Measurements from ENCODE around the gene MTMR10. TPM values are rescaled to one million over a fixed set of nuclear protein-coding genes. Genes with fewer than 3 reads are reported as not detected.

Gene MTMR10
- total RNA-seq, 1 experiment from 2014 or later, result 23.2 TPM

DNA sequence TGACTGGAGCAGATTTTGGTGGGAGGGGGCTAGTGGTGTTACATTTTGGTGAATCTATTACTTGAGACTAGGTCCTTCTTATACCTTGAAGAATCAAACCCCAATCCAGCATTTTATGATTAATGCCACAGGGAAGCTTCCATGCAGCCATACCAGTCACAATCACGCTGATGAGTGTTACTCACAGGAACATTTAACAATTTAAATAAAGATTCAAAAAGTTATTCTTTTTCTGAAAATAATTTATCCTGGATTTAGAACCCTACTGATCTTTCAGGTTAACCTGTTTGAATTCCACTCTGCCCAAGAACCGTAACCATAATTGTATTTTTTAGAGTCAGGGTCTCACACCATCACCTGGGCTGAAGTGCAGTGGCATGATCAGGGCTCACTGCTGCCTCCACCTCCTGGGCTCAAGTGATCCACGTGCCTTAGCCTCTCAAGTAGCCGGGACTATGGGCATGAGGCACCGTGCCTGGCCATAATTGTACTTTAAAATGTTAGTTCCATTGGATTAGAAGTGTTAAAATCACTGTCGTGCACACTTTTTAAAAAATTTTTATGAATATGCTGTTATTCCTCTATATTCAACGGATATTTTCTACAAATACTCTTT is 929 bp upstream of the MTMR10 start:
- H3K56ac ChIP-seq (ENCODE audit: insufficient read length, low read depth, low read length), result no peak overlapping the region
- no CpG with 5 or more reads among the region's 7 CpGs for WGBS (ENCODE audit: extremely low coverage, insufficient read length, low lambda C conversion rate)

More for the DNA sequence above, 929 bp upstream of the MTMR10 start:
- H3K23ac ChIP-seq (ENCODE audit: insufficient read length, low read depth, low read length), result no peak overlapping the region
- TF ChIP-seq, protein P1, sequence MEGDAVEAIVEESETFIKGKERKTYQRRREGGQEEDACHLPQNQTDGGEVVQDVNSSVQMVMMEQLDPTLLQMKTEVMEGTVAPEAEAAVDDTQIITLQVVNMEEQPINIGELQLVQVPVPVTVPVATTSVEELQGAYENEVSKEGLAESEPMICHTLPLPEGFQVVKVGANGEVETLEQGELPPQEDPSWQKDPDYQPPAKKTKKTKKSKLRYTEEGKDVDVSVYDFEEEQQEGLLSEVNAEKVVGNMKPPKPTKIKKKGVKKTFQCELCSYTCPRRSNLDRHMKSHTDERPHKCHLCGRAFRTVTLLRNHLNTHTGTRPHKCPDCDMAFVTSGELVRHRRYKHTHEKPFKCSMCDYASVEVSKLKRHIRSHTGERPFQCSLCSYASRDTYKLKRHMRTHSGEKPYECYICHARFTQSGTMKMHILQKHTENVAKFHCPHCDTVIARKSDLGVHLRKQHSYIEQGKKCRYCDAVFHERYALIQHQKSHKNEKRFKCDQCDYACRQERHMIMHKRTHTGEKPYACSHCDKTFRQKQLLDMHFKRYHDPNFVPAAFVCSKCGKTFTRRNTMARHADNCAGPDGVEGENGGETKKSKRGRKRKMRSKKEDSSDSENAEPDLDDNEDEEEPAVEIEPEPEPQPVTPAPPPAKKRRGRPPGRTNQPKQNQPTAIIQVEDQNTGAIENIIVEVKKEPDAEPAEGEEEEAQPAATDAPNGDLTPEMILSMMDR (conservative IDR thresholded peaks at IDR 0.05), result no peak
- DNase-seq, result peak; percentile 40
- no peak overlapping the region for H4K8ac ChIP-seq (replicated peaks; ENCODE audit: insufficient read length, low read depth, low read length)
- H3K36me3 Mint-ChIP-seq (ENCODE audit: insufficient read depth in 1 of 3, low read depth in 3 of 3), result no peaks in the 10 kb centered on the region; a peak in 2 of 7 replicates
- no peak overlapping the region for H2BK15ac ChIP-seq (ENCODE audit: low read depth, low read length)
- no peak overlapping the region for H3T11ph ChIP-seq (ENCODE audit: low read length)
- no peak overlapping the region for H3K27ac ChIP-seq (ENCODE audit: insufficient read length, low read depth, low read length)
- peaks cover 4% of the 10 kb centered on the region; the same call in 1 of the 2 replicates for H3K79me2 ChIP-seq (ENCODE audit: insufficient read depth, low read length)
- H3K27me3 ChIP-seq (ENCODE audit: insufficient read depth, low read length), result no peaks in the 10 kb centered on the region
- no peaks in the 10 kb centered on the region for H3K9me3 Mint-ChIP-seq
- no peak overlapping the region for H4K5ac ChIP-seq (ENCODE audit: insufficient read length, low read depth, low read length)
- peak overlapping the region; percentile 58 for H3K4me2 ChIP-seq (ENCODE audit: insufficient read depth, insufficient read length, low read length)
- H2BK5ac ChIP-seq (ENCODE audit: insufficient read length, low read length), result no peak overlapping the region
- H3K27me3 Mint-ChIP-seq (ENCODE audit: low read depth), result no peaks in the 10 kb centered on the region
- H3K4me1 ChIP-seq (ENCODE audit: insufficient read depth, low read length), result no peaks in the 10 kb centered on the region; the same call in 1 of the 2 replicates
- no peak overlapping the region for H3K14ac ChIP-seq (ENCODE audit: insufficient read depth, low read length)
- no peak overlapping the region for H2AFZ ChIP-seq (ENCODE audit: low read length)
- peak overlapping the region; percentile 80 to 83 for H3K4me3 Mint-ChIP-seq
- no peak overlapping the region for H3K18ac ChIP-seq (ENCODE audit: insufficient read length, low read depth, low read length)
- H3K4me1 Mint-ChIP-seq, result peaks cover 19% of the 10 kb centered on the region in 2 experiments
- no peaks in the 10 kb centered on the region for H3K9me3 ChIP-seq (ENCODE audit: control insufficient read depth, low read depth, low read length)
- no peak overlapping the region for H2BK120ac ChIP-seq (ENCODE audit: low read depth, low read length, poor library complexity, severe bottlenecking)
- no peak overlapping the region for H2BK20ac ChIP-seq (ENCODE audit: low read depth, low read length, poor library complexity, severe bottlenecking)
- H3K23me2 ChIP-seq (ENCODE audit: insufficient read length, low read depth, low read length, poor library complexity, severe bottlenecking), result peaks cover 10% of the 10 kb centered on the region
- no peaks in the 10 kb centered on the region for H4K20me1 ChIP-seq (ENCODE audit: control insufficient read depth, insufficient read depth, insufficient read length)
- no peak overlapping the region for H3K9ac ChIP-seq (ENCODE audit: extremely low read depth, insufficient read length, low read length)
- no peak overlapping the region for H4K91ac ChIP-seq (ENCODE audit: insufficient read length, low read depth, low read length)
- no peak overlapping the region for H2BK12ac ChIP-seq (ENCODE audit: insufficient read length, low read depth, low read length)
- no peak overlapping the region for H3K4ac ChIP-seq (ENCODE audit: low read depth, low read length)
- H3K79me1 ChIP-seq (ENCODE audit: insufficient read depth, low read depth, low read length, poor library complexity, severe bottlenecking), result no peaks in the 10 kb centered on the region
- H3K27ac Mint-ChIP-seq, result peak overlapping the region; percentile 27 to 82 (median 42); a peak in 2 of 7 replicates
- no peak overlapping the region for H2AK5ac ChIP-seq (ENCODE audit: insufficient read length, low read length)

Measured in H9 (cell line).